Keratinocyte (primary cell): Measurements from ENCODE around the gene DGKH. TPM values are rescaled to one million over a fixed set of nuclear protein-coding genes. Genes with fewer than 3 reads are reported as not detected.
A peak's percentile ranks its signal among the peaks of the same experiment; 100 is the strongest.

Experiments
- DNase-seq: peaks from one replicate; pipeline ENCODE4 v3.0.0-alpha.2; 2011; ENCODE audit warnings: low read depth, missing footprints, low spot score
- FAIRE-seq: peaks from 2 replicates; lab custom pipeline; 2011; peaks lifted over from hg19 to GRCh38; lab: Jason Lieb, UNC
- H2AFZ ChIP-seq: 2 replicates; pipeline ENCODE4 v1.6.0; 2012; ENCODE audit warnings: low read length, control low read depth, inconsistent platforms; ENCODE audit not compliant: control insufficient read depth
- H3K27ac ChIP-seq: 2 replicates; pipeline ENCODE4 v1.5.1; 2011; ENCODE audit warnings: low read length; ENCODE audit not compliant: control insufficient read depth, insufficient read depth
- H3K27me3 ChIP-seq: 3 replicates; pipeline ENCODE4 v1.6.0; 2011; ENCODE audit warnings: low read length; ENCODE audit not compliant: control insufficient read depth, insufficient read depth; ENCODE audit errors: extremely low read depth
- H3K36me3 ChIP-seq, 2 experiments: 2 replicates in 1 of 2; 3 replicates in 1 of 2; pipeline ENCODE4 v1.5.1; 2011; ENCODE audit warnings: low read length in 2 of 2, mild to moderate bottlenecking in 1 of 2; ENCODE audit not compliant: control insufficient read depth in 2 of 2, insufficient read depth in 2 of 2; ENCODE audit errors: extremely low read depth in 1 of 2
- H3K4me1 ChIP-seq: 3 replicates; pipeline ENCODE4 v1.5.1; 2011; ENCODE audit warnings: low read length; ENCODE audit not compliant: control insufficient read depth, insufficient read depth; ENCODE audit errors: extremely low read depth
- H3K4me2 ChIP-seq: 3 replicates; pipeline ENCODE4 v1.6.0; 2011; ENCODE audit warnings: low read depth, low read length; ENCODE audit not compliant: control insufficient read depth, insufficient read depth; ENCODE audit errors: extremely low read depth
- H3K4me3 ChIP-seq, 3 experiments: fragments of 200-600 bp in 1 of 3; sonication (generic) in 1 of 3; 2 replicates in 2 of 3; 3 replicates in 1 of 3; pipeline ENCODE4 v1.5.1; 2011 to 2016; ENCODE audit warnings: low read length in 3 of 3, mild to moderate bottlenecking in 3 of 3, control low read depth in 2 of 3, inconsistent platforms in 1 of 3, low read depth in 1 of 3, mixed read lengths in 1 of 3, mixed run types in 1 of 3, moderate library complexity in 1 of 3; ENCODE audit not compliant: control insufficient read depth in 2 of 3, insufficient read depth in 2 of 3; ENCODE audit errors: extremely low read depth in 1 of 3
- H3K79me2 ChIP-seq: 2 replicates; pipeline ENCODE4 v1.6.0; 2012; ENCODE audit warnings: low read length; ENCODE audit not compliant: control insufficient read depth, insufficient read depth
- H3K9ac ChIP-seq: 3 replicates; pipeline ENCODE4 v1.6.0; 2011; ENCODE audit warnings: low read length; ENCODE audit not compliant: control insufficient read depth, insufficient read depth; ENCODE audit errors: extremely low read depth
- H3K9me1 ChIP-seq: 3 replicates; pipeline ENCODE4 v1.6.0; 2011; ENCODE audit warnings: low read length; ENCODE audit not compliant: control insufficient read depth, insufficient read depth; ENCODE audit errors: extremely low read depth
- H3K9me3 ChIP-seq: 2 replicates; pipeline ENCODE4 v1.5.1; 2012; ENCODE audit warnings: low read depth, low read length; ENCODE audit not compliant: control insufficient read depth
- H4K20me1 ChIP-seq: 3 replicates; pipeline ENCODE4 v1.6.0; 2011; ENCODE audit warnings: low read length; ENCODE audit not compliant: control insufficient read depth, insufficient read depth; ENCODE audit errors: extremely low read depth
- CTCF ChIP-seq, 3 experiments: IDR thresholded peaks in 1 of 3; conservative IDR thresholded peaks in 1 of 3; optimal IDR thresholded peaks in 1 of 3; 2 replicates in 2 of 3; 3 replicates in 1 of 3; pipeline versions ENCODE3 to v1.5.1; 2011; ENCODE audit warnings: low read length in 3 of 3, mild to moderate bottlenecking in 3 of 3, moderate library complexity in 2 of 3, control low read depth in 1 of 3, inconsistent platforms in 1 of 3; ENCODE audit not compliant: insufficient read depth in 2 of 3; ENCODE audit errors: extremely low read depth in 1 of 3
- EZH2 ChIP-seq: IDR thresholded peaks from one replicate; pipeline ENCODE4 v1.6.1; 2012; ENCODE audit warnings: inconsistent platforms, mild to moderate bottlenecking, low read length, moderate library complexity
- dilution Hi-C: fragments of 300-500 bp; cut with MboI; formaldehyde crosslinking; loops from one replicate; pipeline ENCODE4 v1.7.0; 2020; ENCODE audit warnings: low sequenced_read_pairs; ENCODE audit not compliant: extremely low pct_ligation_motif_present
- polyA plus RNA-seq, 5 experiments: library from polyadenylated mRNA; depleted of rRNA in 3 of 5; stranded (reverse) in 3 of 5; stranded (forward) in 1 of 5; unstranded in 1 of 5; fragments of >200 nt; gene quantifications; 1 replicate in 1 of 5; 2 replicates in 3 of 5; 3 replicates in 1 of 5; pipeline versions ENCODE4 v1.2.1 to v1.2.3, GENCODE V29; 2011 to 2012; ENCODE audit warnings: missing spikeins in 2 of 5, low read depth in 1 of 5, low replicate concordance in 1 of 5

DGKH gene
- polyA plus RNA-seq, 1 donor (not counting 4 experiments of a cell fraction or from before 2014, with no cell fraction given): 12.8 TPM

- dilution Hi-C loops: no loop called here
- Histone ChIP-seq H4K20me1 (no peaks in the 10 kb centered on the region), H3K9me1 (no peaks in the 10 kb centered on the region), H3K79me2 (no peaks in the 10 kb centered on the region), H3K9me3 (no peaks in the 10 kb centered on the region), H3K27ac (peak overlapping the region; percentile 8), H2AFZ (no peak overlapping the region), H3K27me3 (no peaks in the 10 kb centered on the region), H3K4me3 (no peak overlapping the region), H3K36me3 (peaks cover 12 to 17% of the 10 kb centered on the region in 2 experiments), H3K4me2 (no peak overlapping the region), H3K9ac (no peak overlapping the region), H3K4me1 (peaks cover 35% of the 10 kb centered on the region)
- FAIRE-seq (peak; percentile 62), DNase-seq (no peak)
- TF ChIP-seq CTCF (optimal IDR thresholded peaks at IDR 0.05 in 1 of 3, IDR thresholded peaks at IDR 0.05 in 1 of 3, conservative IDR thresholded peaks at IDR 0.05 in 1 of 3; ENCODE audit: extremely low read depth in 1 of 3, insufficient read depth in 2 of 3, low read length in 3 of 3) (peak; percentile 39 to 61 (median 50)), EZH2 (no peak)
Observed at GRCh38 chr13:42215578-42216421, 167.4 kb downstream of the DGKH start.

- Histone ChIP-seq H3K36me3 (peaks cover 14 to 16% of the 10 kb centered on the region in 2 experiments), H3K9me1 (no peaks in the 10 kb centered on the region)
Observed at GRCh38 chr13:42216422-42216735, 167.9 kb downstream of the DGKH start.

More at GRCh38 chr13:42216422-42216735, 167.9 kb downstream of the DGKH start:
- Histone ChIP-seq H2AFZ (no peak overlapping the region), H3K9me3 (no peaks in the 10 kb centered on the region), H3K27me3 (no peaks in the 10 kb centered on the region), H3K4me2 (no peak overlapping the region), H4K20me1 (no peaks in the 10 kb centered on the region), H3K4me1 (peaks cover 35% of the 10 kb centered on the region), H3K27ac (no peak overlapping the region), H3K79me2 (no peaks in the 10 kb centered on the region), H3K4me3 (no peak overlapping the region), H3K9ac (no peak overlapping the region)
- DNase-seq (no peak), FAIRE-seq (no peak)
- dilution Hi-C loops: no loop called here
- TF ChIP-seq EZH2 (no peak), CTCF (optimal IDR thresholded peaks at IDR 0.05 in 1 of 3, IDR thresholded peaks at IDR 0.05 in 1 of 3, conservative IDR thresholded peaks at IDR 0.05 in 1 of 3; ENCODE audit: extremely low read depth in 1 of 3, insufficient read depth in 2 of 3, low read length in 3 of 3) (no peak)
